Measurements from ENCODE around the gene ZNF138.

Gene ZNF138

DNA sequence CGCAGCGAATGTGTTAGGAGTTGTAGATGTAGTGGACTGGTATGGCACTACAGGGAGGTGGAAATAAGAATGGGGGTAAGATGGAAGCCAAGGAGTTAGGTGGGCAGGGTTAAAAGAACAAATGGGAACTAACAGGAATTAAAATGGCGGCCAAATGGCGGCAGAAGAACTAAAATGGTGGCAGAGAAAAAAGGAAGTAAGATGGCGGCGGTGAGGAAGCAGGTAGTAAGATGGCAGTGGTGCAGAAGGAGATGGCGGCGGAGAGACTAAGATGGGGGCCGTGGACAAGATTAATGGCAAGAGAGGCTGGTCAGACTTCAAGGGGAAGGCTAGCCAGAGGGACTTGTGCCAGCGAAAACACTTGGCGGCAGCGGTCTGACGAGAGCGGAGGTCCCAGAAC is 44.5 kb downstream of the ZNF138 start:
- Histone ChIP-seq H3K4me3 (ENCODE audit: low read length) (no peak overlapping the region), H3K27me3 (ENCODE audit: control insufficient read depth, low read length) (no peaks in the 10 kb centered on the region), H3K4me1 (ENCODE audit: control insufficient read depth, low read length) (no peaks in the 10 kb centered on the region), H3K9me3 (ENCODE audit: control insufficient read depth, insufficient read depth, low read length) (peaks cover 9% of the 10 kb centered on the region; the same call in 1 of the 2 replicates), H3K36me3 (ENCODE audit: control insufficient read depth, low read length) (no peaks in the 10 kb centered on the region), H3K9me2 (replicated peaks; ENCODE audit: control insufficient read depth, low read length) (no peaks in the 10 kb centered on the region), H3F3A (ENCODE audit: control insufficient read depth, insufficient read depth) (no peaks in the 10 kb centered on the region; the same call in 1 of the 2 replicates), H4K20me1 (ENCODE audit: control insufficient read depth, insufficient read depth, low read depth, low read length) (no peaks in the 10 kb centered on the region), H3K4me2 (ENCODE audit: low read length) (no peak overlapping the region), H3K27ac (ENCODE audit: low read depth, low read length) (no peak overlapping the region), H3K79me2 (ENCODE audit: control insufficient read depth, low read length) (no peaks in the 10 kb centered on the region)
- no peak for TF ChIP-seq EZH2phosphoT487 (IDR thresholded peaks at IDR 0.05; ENCODE audit: borderline replicate concordance, low read length)
- TF ChIP-seq, protein P1, sequence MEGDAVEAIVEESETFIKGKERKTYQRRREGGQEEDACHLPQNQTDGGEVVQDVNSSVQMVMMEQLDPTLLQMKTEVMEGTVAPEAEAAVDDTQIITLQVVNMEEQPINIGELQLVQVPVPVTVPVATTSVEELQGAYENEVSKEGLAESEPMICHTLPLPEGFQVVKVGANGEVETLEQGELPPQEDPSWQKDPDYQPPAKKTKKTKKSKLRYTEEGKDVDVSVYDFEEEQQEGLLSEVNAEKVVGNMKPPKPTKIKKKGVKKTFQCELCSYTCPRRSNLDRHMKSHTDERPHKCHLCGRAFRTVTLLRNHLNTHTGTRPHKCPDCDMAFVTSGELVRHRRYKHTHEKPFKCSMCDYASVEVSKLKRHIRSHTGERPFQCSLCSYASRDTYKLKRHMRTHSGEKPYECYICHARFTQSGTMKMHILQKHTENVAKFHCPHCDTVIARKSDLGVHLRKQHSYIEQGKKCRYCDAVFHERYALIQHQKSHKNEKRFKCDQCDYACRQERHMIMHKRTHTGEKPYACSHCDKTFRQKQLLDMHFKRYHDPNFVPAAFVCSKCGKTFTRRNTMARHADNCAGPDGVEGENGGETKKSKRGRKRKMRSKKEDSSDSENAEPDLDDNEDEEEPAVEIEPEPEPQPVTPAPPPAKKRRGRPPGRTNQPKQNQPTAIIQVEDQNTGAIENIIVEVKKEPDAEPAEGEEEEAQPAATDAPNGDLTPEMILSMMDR (IDR thresholded peaks at IDR 0.05; ENCODE audit: low read depth, low read length, poor library complexity, severe bottlenecking) = no peak

DNA sequence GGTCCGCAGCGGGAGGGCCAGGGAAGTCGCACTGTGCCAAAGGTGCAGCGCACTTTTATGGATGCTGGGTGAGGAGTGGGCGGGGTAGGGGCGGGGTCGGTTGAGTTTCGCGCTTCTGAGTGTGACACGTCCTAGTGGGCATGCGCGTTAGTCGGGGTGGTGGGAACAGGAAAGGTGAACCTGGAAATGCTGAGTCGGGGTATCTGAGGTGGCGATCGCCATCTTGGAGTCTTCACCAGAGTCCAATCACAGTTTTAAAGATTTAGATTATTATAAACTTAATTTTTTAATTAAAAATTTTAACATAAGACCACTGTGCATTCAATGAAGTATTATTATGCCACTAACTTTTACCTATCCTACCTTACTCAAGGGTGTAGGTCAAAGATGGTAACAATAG is 45.7 kb downstream of the ZNF138 start:
- H3K79me2 ChIP-seq (ENCODE audit: control insufficient read depth, low read length) = no peaks in the 10 kb centered on the region
- no peak overlapping the region for H3K4me2 ChIP-seq (ENCODE audit: low read length)
- no peaks in the 10 kb centered on the region for H3K27me3 ChIP-seq (ENCODE audit: control insufficient read depth, low read length)
- TF ChIP-seq, protein P1 (IDR thresholded peaks at IDR 0.05; ENCODE audit: low read depth, low read length, poor library complexity, severe bottlenecking) = no peak
- no peak for TF ChIP-seq EZH2phosphoT487 (IDR thresholded peaks at IDR 0.05; ENCODE audit: borderline replicate concordance, low read length)
- peaks cover 9% of the 10 kb centered on the region; the same call in 1 of the 2 replicates for H3K9me3 ChIP-seq (ENCODE audit: control insufficient read depth, insufficient read depth, low read length)
- H3K4me3 ChIP-seq (ENCODE audit: low read length) = no peak overlapping the region
- H3K27ac ChIP-seq (ENCODE audit: low read depth, low read length) = no peak overlapping the region
- no peaks in the 10 kb centered on the region for H4K20me1 ChIP-seq (ENCODE audit: control insufficient read depth, insufficient read depth, low read depth, low read length)
- H3K4me1 ChIP-seq (ENCODE audit: control insufficient read depth, low read length) = no peaks in the 10 kb centered on the region
- H3K9me2 ChIP-seq (replicated peaks; ENCODE audit: control insufficient read depth, low read length) = no peaks in the 10 kb centered on the region
- no peaks in the 10 kb centered on the region; the same call in 1 of the 2 replicates for H3F3A ChIP-seq (ENCODE audit: control insufficient read depth, insufficient read depth)
- no peaks in the 10 kb centered on the region for H3K36me3 ChIP-seq (ENCODE audit: control insufficient read depth, low read length)

DNA sequence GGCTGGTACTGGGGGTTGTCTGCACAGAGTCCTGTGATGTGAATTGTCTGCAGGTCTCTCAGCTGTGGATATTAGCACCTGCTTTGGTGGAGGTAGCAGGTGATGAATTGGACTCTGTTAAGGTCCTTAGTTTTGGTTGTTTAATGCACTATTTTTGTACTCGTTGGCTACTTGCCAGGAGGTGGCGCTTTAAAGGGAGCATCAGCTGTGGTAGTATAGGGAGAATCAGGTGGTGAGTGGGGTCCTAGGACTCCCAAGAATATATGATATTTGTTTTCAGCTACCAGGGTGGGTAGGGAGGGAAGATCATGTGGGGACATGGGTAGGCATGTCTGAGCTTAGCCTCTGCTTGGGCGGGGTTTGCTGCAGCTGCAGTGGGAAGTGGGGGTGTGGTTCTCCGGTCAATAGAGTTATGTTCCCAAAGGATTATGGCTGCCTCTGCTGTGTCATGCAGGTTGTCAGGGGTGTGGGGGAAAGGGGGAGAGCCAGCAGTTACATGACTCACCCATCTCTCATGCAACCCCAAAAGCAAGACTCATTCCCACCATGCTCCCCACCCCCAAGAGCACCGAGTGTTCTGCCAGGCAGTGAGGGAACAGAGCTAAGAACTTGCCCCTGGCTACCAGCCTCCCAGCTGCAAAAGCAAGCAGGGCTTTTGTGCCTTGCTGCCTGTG is 55.2 kb downstream of the ZNF138 start:
- Histone ChIP-seq H3K4me2 (ENCODE audit: low read length) (no peak overlapping the region), H3K27me3 (ENCODE audit: control insufficient read depth, low read length) (no peaks in the 10 kb centered on the region), H4K20me1 (ENCODE audit: control insufficient read depth, insufficient read depth, low read depth, low read length) (no peaks in the 10 kb centered on the region), H3K4me3 (ENCODE audit: low read length) (no peak overlapping the region), H3K27ac (ENCODE audit: low read depth, low read length) (no peak overlapping the region), H3K9me2 (replicated peaks; ENCODE audit: control insufficient read depth, low read length) (no peaks in the 10 kb centered on the region), H3K9me3 (ENCODE audit: control insufficient read depth, insufficient read depth, low read length) (no peaks in the 10 kb centered on the region), H3K36me3 (ENCODE audit: control insufficient read depth, low read length) (no peaks in the 10 kb centered on the region), H3K79me2 (ENCODE audit: control insufficient read depth, low read length) (no peaks in the 10 kb centered on the region), H3K4me1 (ENCODE audit: control insufficient read depth, low read length) (no peaks in the 10 kb centered on the region), H3F3A (ENCODE audit: control insufficient read depth, insufficient read depth) (no peaks in the 10 kb centered on the region)
- TF ChIP-seq, protein P1 (IDR thresholded peaks at IDR 0.05; ENCODE audit: low read depth, low read length, poor library complexity, severe bottlenecking) = peak; percentile 26
- no peak for TF ChIP-seq EZH2phosphoT487 (IDR thresholded peaks at IDR 0.05; ENCODE audit: borderline replicate concordance, low read length)

All from DOHH2 (cell line).